ENCODE measurements around the gene KCTD17. TPM values are rescaled to one million over a fixed set of nuclear protein-coding genes. Genes with fewer than 3 reads are reported as not detected.

KCTD17 gene
- total and polyA plus RNA-seq, 2 donors from 2014 or later: 9.6 to 13.9 TPM

- no peak for FAIRE-seq
- intact Hi-C loops (cut with DNase I): no loop called here
Observed at GRCh38 chr22:37072673-37073072, 21.1 kb downstream of the KCTD17 start.

GRCh38 chr22:37074537-37074936 lies 23.0 kb downstream of the KCTD17 start:
- Histone ChIP-seq H3K4me3 (ENCODE audit: low read length in 3 of 3) (no peak overlapping the region), H3K4me1 (ENCODE audit: control insufficient read depth in 2 of 3, insufficient read depth in 2 of 3, low read depth in 1 of 3, low read length in 3 of 3) (peaks cover 0 to 3% (median 0%) of the 10 kb centered on the region in 3 donors), H3K36me3 (ENCODE audit: control insufficient read depth in 2 of 3, insufficient read depth in 3 of 3, low read length in 3 of 3) (no peaks in the 10 kb centered on the region), H3K9ac (ENCODE audit: low read length in 3 of 3) (no peak overlapping the region), H3K9me3 (ENCODE audit: control insufficient read depth in 2 of 3, insufficient read depth in 1 of 3, low read length in 3 of 3) (peaks cover 0 to 6% (median 0%) of the 10 kb centered on the region in 3 donors), H3K27me3 (ENCODE audit: control insufficient read depth, insufficient read depth, low read length) (peaks cover 7% of the 10 kb centered on the region), H3K27ac (ENCODE audit: low read depth in 2 of 2, low read length in 2 of 2) (no peak overlapping the region)
- intact Hi-C loops (cut with DNase I): no loop called here
- TF ChIP-seq CTCF (IDR thresholded peaks at IDR 0.05; ENCODE audit: borderline replicate concordance, extremely low read depth, insufficient read depth): no peak
- no peak for DNase-seq
- no peak for FAIRE-seq

More at GRCh38 chr22:37072673-37073072, 21.1 kb downstream of the KCTD17 start:
- TF ChIP-seq CTCF (IDR thresholded peaks at IDR 0.05; ENCODE audit: borderline replicate concordance, extremely low read depth, insufficient read depth): no peak
- H3K27me3 ChIP-seq (ENCODE audit: control insufficient read depth, insufficient read depth, low read length): peaks cover 10% of the 10 kb centered on the region
- H3K9ac ChIP-seq (ENCODE audit: low read length in 3 of 3): no peak overlapping the region
- no peak for DNase-seq
- H3K9me3 ChIP-seq (ENCODE audit: control insufficient read depth in 2 of 3, insufficient read depth in 1 of 3, low read length in 3 of 3): peaks cover 0 to 6% (median 0%) of the 10 kb centered on the region in 3 donors
- H3K4me1 ChIP-seq (ENCODE audit: control insufficient read depth in 2 of 3, insufficient read depth in 2 of 3, low read depth in 1 of 3, low read length in 3 of 3): no peaks in the 10 kb centered on the region
- H3K4me3 ChIP-seq (ENCODE audit: low read length in 3 of 3): peak overlapping the region in 1 of 3 donors; percentile 18
- no peaks in the 10 kb centered on the region for H3K36me3 ChIP-seq (ENCODE audit: control insufficient read depth in 2 of 3, insufficient read depth in 3 of 3, low read length in 3 of 3)
- H3K27ac ChIP-seq (ENCODE audit: low read depth in 2 of 2, low read length in 2 of 2): no peak overlapping the region

- Histone ChIP-seq H3K27me3 (ENCODE audit: control insufficient read depth, insufficient read depth, low read length) (peaks cover 7% of the 10 kb centered on the region), H3K27ac (ENCODE audit: low read depth in 2 of 2, low read length in 2 of 2) (no peak overlapping the region), H3K4me3 (ENCODE audit: low read length in 3 of 3) (no peak overlapping the region), H3K36me3 (ENCODE audit: control insufficient read depth in 2 of 3, insufficient read depth in 3 of 3, low read length in 3 of 3) (no peaks in the 10 kb centered on the region), H3K9me3 (ENCODE audit: control insufficient read depth in 2 of 3, insufficient read depth in 1 of 3, low read length in 3 of 3) (peaks cover 0 to 6% (median 0%) of the 10 kb centered on the region in 3 donors), H3K9ac (ENCODE audit: low read length in 3 of 3) (no peak overlapping the region), H3K4me1 (ENCODE audit: control insufficient read depth in 2 of 3, insufficient read depth in 2 of 3, low read depth in 1 of 3, low read length in 3 of 3) (peaks cover 0 to 3% (median 0%) of the 10 kb centered on the region in 3 donors)
- intact Hi-C loops (cut with DNase I): no loop called here
- TF ChIP-seq CTCF (IDR thresholded peaks at IDR 0.05; ENCODE audit: borderline replicate concordance, extremely low read depth, insufficient read depth): no peak
- DNase-seq: no peak
- no peak for FAIRE-seq
Observed at GRCh38 chr22:37075046-37075445, 23.5 kb downstream of the KCTD17 start.

All from kidney (tissue), 14 donors.